ENCODE data around the gene RSPH10B2. TPM values are rescaled to one million over a fixed set of nuclear protein-coding genes. Genes with fewer than 3 reads are reported as not detected.

Gene RSPH10B2
- total and polyA plus RNA-seq, 2 of the 13 experiments (the other 11 are each of a cell fraction or from before 2014, with no cell fraction given) = 0.31 TPM; not detected in 1

- TF ChIP-seq ARNT2 (CRISPR knock-in tag; IDR thresholded peaks at IDR 0.05; ENCODE audit: low read depth) (peak; percentile 21; the same call in 1 of the 2 replicates), TCF12 (IDR thresholded peaks at IDR 0.05) (no peak), TCF12 (CRISPR knock-in tag; IDR thresholded peaks at IDR 0.05) (0 out of 2 replicates have a peak, but pooled peaks have one; percentile 11), ZNF788 (CRISPR knock-in tag; IDR thresholded peaks at IDR 0.05; ENCODE audit: borderline replicate concordance) (0 out of 2 replicates have a peak, but pooled peaks have one; percentile 24)
These were observed 47.8 kb upstream of the RSPH10B2 start (continued) for GRCh38 chr7:6705959-6706665.

GRCh38 chr7:6706666-6707407 is 47.1 kb upstream of the RSPH10B2 start, which contains the start of gene ZNF12:
TSS of gene ZNF12 (minus strand) at chr7:6706947. CDS start at chr7:6705173, 1,774 bp downstream.
- H4K20me1 ChIP-seq (ENCODE audit: insufficient read depth, low read length) = peaks cover 32% of the 10 kb centered on the region
- peak within 1 kb of the TSS; percentile 95 for H3K9ac ChIP-seq (ENCODE audit: insufficient read depth, low read depth, low read length)
- no peaks in the 10 kb centered on the region; a peak in 1 of 5 replicates for H3K27me3 ChIP-seq (ENCODE audit: control insufficient read depth in 1 of 2, insufficient read depth in 2 of 2, low read length in 2 of 2)
- in situ Hi-C loops (cut with HindIII; ENCODE audit: extremely low pct_ligation_motif_present, low pct_unique_long_range_greater_than_20kb) (no loop called here), intact Hi-C loops (cut with micrococcal nuclease; ENCODE audit: unreplicated experiment) (loop anchor here (10.0 kb wide), 1 partner anchor 112 kb away; the partner anchor contains the start of gene INTS15)
- ChIA-PET POLR2A (interaction anchor here (1.0 kb wide), 2 partner anchors 23 to 117 kb away, joined by 3 to 5 read pairs; partner anchors contain the start of gene INTS15), CTCF (ENCODE audit: low intra/inter-chr PET ratio, low total read pairs) (no interaction called here)
- H3K79me2 ChIP-seq (ENCODE audit: insufficient read depth, low read length) = peaks cover 46% of the 10 kb centered on the region
- WGBS (ENCODE audit: low lambda C conversion rate) = 4% methylated on average over 14 of the region's 65 CpGs
- H3K4me3 ChIP-seq (replicated peaks in 1 of 3; ENCODE audit: insufficient read depth in 1 of 3, low read depth in 2 of 3, low read length in 3 of 3) = peak within 1 kb of the TSS; percentile 82 to 97 (median 87)
- peaks cover 8 to 15% of the 10 kb centered on the region in 2 experiments for H3K36me3 ChIP-seq (replicated peaks in 1 of 2; ENCODE audit: control insufficient read depth in 1 of 2, insufficient read depth in 2 of 2, low read length in 2 of 2)
- DNase-seq (ENCODE audit: low spot score) = peak; percentile 90
- peak; percentile 94 for ATAC-seq
- H2AFZ ChIP-seq (ENCODE audit: low read length) = peak within 1 kb of the TSS; percentile 99
- peak within 1 kb of the TSS; percentile 100 for H3K4me2 ChIP-seq (ENCODE audit: low read depth, low read length)
- BruUV-seq (replicated peaks) = no TSS peak
- H3K9me3 ChIP-seq (ENCODE audit: low read length) = no peaks in the 10 kb centered on the region
- FAIRE-seq = peak; percentile 60
- H3K4me1 ChIP-seq (ENCODE audit: insufficient read depth, low read length) = peaks cover 71% of the 10 kb centered on the region
- peak within 1 kb of the TSS; percentile 74 for H3K27ac ChIP-seq (ENCODE audit: extremely low read length, insufficient read depth, low read length)
- TF ChIP-seq HINFP (CRISPR knock-in tag; IDR thresholded peaks at IDR 0.05; ENCODE audit: low read depth) (peak; percentile 67; the same call in 1 of the 2 replicates), ZNF710 (CRISPR knock-in tag; IDR thresholded peaks at IDR 0.05; ENCODE audit: borderline replicate concordance) (no peak), GTF3A (CRISPR knock-in tag; conservative IDR thresholded peaks at IDR 0.05) (no peak), TBP (CRISPR knock-in tag; IDR thresholded peaks at IDR 0.05) (no peak), SRY (CRISPR knock-in tag; IDR thresholded peaks at IDR 0.05) (peak; percentile 63; the same call in 1 of the 2 replicates), ZNF136 (CRISPR knock-in tag; IDR thresholded peaks at IDR 0.05; ENCODE audit: low read depth) (0 out of 2 replicates have a peak, but pooled peaks have one; percentile 27), ZNF446 (CRISPR knock-in tag; IDR thresholded peaks at IDR 0.05) (peak; percentile 23; the same call in 1 of the 2 replicates), ZFP91 (CRISPR knock-in tag; IDR thresholded peaks at IDR 0.05; ENCODE audit: borderline replicate concordance) (peak; percentile 55; the same call in 1 of the 2 replicates), FLYWCH1 (CRISPR knock-in tag; IDR thresholded peaks at IDR 0.05) (no peak)

Data from HepG2 (cell line).